ENCODE measurements around the gene CTBP2.

Gene CTBP2

DNA sequence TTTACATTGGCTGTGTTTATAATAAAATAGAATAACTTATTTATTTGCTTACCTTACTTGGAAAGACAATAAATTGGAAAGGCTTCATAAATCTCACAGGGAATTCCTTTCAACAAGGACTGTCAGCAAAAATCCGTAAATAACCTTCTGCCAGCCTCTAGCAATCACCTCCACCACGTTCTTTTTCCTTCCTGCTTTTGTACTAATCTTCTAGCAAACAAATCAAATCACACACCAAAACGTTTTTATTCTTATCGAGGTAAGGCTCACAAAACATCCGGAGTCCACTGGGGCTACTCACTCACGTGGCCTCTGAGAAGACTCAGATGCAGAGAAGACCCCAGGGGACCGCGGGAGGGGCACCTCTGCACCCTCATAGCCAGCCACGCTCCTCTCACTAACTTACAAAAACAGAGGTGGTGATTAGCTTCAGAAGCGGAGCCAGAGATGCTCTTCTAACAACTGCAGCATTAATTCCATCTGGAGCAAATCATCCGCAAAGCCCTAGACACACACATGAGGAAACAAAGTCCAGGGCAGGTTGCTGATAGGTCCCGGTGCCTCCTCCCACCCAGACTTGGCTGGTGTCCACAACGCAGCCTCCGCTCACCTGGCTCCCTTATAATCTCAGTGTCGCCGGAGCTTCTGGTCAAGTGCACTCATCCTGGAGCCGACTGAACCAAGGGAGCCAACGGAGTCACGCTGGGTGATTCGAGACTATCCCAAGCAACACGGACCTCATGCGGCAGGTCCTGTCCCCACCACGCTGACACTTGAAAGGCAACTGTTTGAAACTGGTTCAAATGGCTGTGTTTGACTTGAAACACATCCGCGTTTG lies 22.5 kb downstream of the CTBP2 start:
- H3K4me3 ChIP-seq (ENCODE audit: low read depth, low read length): no peak overlapping the region
- TF ChIP-seq, protein P1, sequence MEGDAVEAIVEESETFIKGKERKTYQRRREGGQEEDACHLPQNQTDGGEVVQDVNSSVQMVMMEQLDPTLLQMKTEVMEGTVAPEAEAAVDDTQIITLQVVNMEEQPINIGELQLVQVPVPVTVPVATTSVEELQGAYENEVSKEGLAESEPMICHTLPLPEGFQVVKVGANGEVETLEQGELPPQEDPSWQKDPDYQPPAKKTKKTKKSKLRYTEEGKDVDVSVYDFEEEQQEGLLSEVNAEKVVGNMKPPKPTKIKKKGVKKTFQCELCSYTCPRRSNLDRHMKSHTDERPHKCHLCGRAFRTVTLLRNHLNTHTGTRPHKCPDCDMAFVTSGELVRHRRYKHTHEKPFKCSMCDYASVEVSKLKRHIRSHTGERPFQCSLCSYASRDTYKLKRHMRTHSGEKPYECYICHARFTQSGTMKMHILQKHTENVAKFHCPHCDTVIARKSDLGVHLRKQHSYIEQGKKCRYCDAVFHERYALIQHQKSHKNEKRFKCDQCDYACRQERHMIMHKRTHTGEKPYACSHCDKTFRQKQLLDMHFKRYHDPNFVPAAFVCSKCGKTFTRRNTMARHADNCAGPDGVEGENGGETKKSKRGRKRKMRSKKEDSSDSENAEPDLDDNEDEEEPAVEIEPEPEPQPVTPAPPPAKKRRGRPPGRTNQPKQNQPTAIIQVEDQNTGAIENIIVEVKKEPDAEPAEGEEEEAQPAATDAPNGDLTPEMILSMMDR (IDR thresholded peaks at IDR 0.05; ENCODE audit: insufficient read depth, low read depth, low read length, missing control alignments): no peak
- DNase-seq (ENCODE audit: low read depth): no peak

DNA sequence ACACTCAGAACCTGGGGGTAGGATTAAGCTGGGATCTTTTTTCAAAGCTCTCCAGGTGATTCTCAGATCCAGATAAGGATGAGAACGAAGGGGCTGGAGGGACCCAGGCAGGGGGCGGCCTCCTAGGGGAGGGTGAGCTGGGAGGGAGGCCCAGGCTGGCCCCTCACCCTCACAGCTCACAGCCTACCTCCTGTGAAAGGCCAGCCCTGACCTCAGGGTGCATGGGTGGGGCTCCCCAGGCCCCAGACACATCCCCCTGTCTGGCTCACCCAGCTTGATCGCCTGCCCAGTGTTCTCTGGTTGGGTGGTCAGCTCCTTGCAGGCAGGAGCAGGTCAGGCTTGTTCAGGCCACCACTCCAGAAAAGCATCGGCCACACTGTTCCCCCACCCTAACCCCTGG lies 24.3 kb downstream of the CTBP2 start:
- DNase-seq (ENCODE audit: low read depth): no peak
- H3K4me3 ChIP-seq (ENCODE audit: low read depth, low read length): no peak overlapping the region
- TF ChIP-seq, protein P1 (IDR thresholded peaks at IDR 0.05; ENCODE audit: insufficient read depth, low read depth, low read length, missing control alignments): no peak

DNA sequence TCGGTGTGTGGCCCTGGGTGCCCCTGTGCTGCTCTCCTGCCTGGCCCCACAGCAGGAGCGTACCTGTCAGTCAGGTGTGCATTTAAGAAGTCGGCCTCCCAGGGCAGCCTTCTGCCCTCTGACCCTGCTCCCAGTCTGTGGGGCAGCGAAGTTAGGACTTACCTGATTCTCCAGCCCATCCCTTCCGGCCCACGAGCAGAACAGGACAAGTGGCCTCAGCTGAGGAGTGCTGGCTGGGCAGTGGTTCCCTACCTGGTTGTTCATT lies 24.7 kb downstream of the CTBP2 start:
- DNase-seq (ENCODE audit: low read depth): no peak
- TF ChIP-seq, protein P1 (IDR thresholded peaks at IDR 0.05; ENCODE audit: insufficient read depth, low read depth, low read length, missing control alignments): no peak
- no peak overlapping the region for H3K4me3 ChIP-seq (ENCODE audit: low read depth, low read length)

DNA sequence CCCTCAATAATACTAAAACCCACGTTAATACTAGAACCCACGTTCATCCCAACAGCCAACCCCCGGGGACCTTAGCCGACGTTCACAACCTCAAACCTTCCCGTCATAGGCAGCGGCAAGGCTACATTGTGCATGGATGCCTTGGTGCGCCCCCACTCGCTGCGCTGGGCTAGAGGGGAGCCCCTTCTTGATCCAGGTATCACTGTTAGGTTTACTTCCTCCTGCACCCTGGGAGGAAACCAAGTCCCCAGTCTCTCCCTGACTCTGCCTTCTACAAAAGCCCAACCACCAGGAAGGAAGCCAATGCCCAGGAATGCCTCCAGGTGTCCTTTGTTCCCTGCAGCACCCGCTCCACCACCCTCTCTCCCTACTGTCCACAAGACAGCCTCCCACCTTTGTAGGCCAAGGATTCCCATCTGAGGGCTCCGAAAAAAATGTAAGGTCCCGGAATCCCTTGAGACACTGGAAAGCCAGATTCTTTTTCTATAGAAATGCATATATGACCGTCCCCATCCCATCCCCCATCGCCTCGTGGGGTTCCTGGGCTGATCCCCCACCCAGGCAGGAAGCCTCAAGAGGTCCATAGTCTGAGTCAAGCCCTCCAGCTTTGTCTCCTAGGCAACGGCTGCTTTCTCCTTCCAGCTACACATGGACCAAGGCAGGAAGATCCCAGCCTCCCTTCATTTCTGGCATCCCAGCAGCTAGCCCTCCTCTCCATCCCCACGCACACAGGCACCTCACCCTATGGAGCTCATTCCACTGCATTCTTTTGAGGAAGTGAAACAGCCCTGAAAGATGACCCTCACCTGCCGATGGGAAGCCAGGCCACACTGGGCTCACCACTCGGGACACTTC lies 25.2 kb downstream of the CTBP2 start:
- TF ChIP-seq, protein P1 (IDR thresholded peaks at IDR 0.05; ENCODE audit: insufficient read depth, low read depth, low read length, missing control alignments): no peak
- H3K4me3 ChIP-seq (ENCODE audit: low read depth, low read length): no peak overlapping the region
- no peak for DNase-seq (ENCODE audit: low read depth)

DNA sequence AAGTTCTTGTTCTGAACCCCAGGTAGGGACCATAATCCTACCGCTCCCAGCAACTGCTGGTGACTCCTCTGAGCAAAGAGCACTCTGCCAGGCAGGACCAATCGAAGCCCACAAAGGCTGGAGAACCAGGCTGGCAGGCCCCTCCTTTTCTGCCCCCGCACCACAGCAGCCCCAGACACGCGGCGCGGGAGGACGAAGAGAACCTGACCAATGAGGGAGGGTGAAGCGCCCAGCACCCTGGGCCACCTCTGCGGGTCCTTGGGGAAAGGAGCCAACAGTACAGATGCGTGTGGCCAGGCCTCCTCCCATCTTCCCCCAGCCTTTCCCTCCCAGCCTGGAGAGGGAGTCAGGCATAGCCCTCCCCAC lies 25.9 kb downstream of the CTBP2 start:
- H3K4me3 ChIP-seq (ENCODE audit: low read depth, low read length): no peak overlapping the region
- TF ChIP-seq, protein P1 (IDR thresholded peaks at IDR 0.05; ENCODE audit: insufficient read depth, low read depth, low read length, missing control alignments): no peak
- no peak for DNase-seq (ENCODE audit: low read depth)

DNA sequence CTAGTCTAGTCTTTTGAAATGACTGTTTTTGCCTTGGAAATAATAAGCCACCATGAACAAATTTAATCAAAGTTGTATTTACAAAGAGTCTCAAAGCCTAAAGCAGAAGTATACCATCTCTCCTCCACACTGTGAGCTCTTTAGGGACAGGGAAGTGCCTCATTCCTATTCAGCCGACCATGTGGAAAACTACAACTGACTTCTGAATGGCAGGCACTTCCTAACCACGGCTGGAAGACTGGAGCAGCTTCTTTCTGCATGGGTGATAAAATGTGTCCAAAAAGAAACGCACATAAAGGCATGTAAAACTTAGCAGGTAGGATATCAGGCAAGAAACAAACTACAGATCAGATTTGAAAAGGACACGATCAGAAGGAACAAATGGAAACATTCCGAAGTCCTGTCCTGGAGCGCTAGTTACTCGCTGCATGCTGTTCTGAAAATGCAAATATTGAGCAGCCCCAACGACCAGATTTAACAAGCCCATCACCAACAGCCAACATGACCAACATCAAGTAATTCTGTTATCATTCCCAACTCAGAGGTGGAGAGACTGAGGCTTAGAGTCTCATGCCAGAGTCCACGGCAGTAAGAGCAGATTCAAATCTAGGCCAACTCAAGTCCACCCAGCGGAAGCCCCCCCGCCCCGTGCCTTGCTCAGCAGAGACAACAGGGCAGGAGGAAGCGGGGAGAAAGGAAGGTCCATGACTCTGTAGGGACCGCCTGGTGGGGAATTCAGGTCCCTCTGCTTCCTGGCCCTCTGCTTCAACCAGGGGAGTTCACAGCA lies 26.5 kb downstream of the CTBP2 start:
- H3K4me3 ChIP-seq (ENCODE audit: low read depth, low read length): no peak overlapping the region
- no peak for DNase-seq (ENCODE audit: low read depth)
- TF ChIP-seq, protein P1 (IDR thresholded peaks at IDR 0.05; ENCODE audit: insufficient read depth, low read depth, low read length, missing control alignments): no peak

Data from GM12865 (cell line).